ENCODE measurements around the gene SREBF2.
"Not testable (repeated sequence)": the region's sequence is repeated elsewhere in the genome, so short reads cannot be mapped to it uniquely, and the experiment has no call there.

The SREBF2 gene

GRCh38 chr22:41821471-41822316, 11.2 kb upstream of the SREBF2 start:
- DNase-seq = peak; percentile 68

- peak; percentile 79 for DNase-seq
These were observed 10.4 kb upstream of the SREBF2 start for GRCh38 chr22:41822317-41823057.

- DNase-seq = no peak
These were observed 9.1 kb upstream of the SREBF2 start for GRCh38 chr22:41823797-41824196.

- no peak for DNase-seq
These were observed 7.5 kb upstream of the SREBF2 start for GRCh38 chr22:41825376-41825775.

- no peak for DNase-seq
These were observed 6.9 kb upstream of the SREBF2 start for GRCh38 chr22:41826021-41826420.

GRCh38 chr22:41826430-41827383, 6.2 kb upstream of the SREBF2 start:
- DNase-seq = no peak

GRCh38 chr22:41827671-41828070, 5.2 kb upstream of the SREBF2 start:
- no peak for DNase-seq

GRCh38 chr22:41828516-41828915, 4.4 kb upstream of the SREBF2 start:
- peak; percentile 90 for DNase-seq

- peak; percentile 45 for DNase-seq
These were observed 2.7 kb upstream of the SREBF2 start for GRCh38 chr22:41830174-41830573.

- DNase-seq = peak; percentile 48
These were observed 1.5 kb upstream of the SREBF2 start for GRCh38 chr22:41831383-41831782.

- peak; percentile 36 for DNase-seq
These were observed 915 bp upstream of the SREBF2 start for GRCh38 chr22:41831828-41832552.

- peak; percentile 85 for DNase-seq
These were observed 582 bp downstream of the SREBF2 start for GRCh38 chr22:41833369-41834004.

GRCh38 chr22:41834005-41834944, 1.4 kb downstream of the SREBF2 start:
- DNase-seq = peak; percentile 46

GRCh38 chr22:41835462-41835861, 2.6 kb downstream of the SREBF2 start:
- not testable (repeated sequence) for DNase-seq

GRCh38 chr22:41836551-41836950, 3.6 kb downstream of the SREBF2 start:
- DNase-seq = no peak

- no peak for DNase-seq
These were observed 6.1 kb downstream of the SREBF2 start for GRCh38 chr22:41838842-41839618.

- DNase-seq = no peak
These were observed 7.3 kb downstream of the SREBF2 start for GRCh38 chr22:41840216-41840615.

GRCh38 chr22:41841085-41841712, 8.3 kb downstream of the SREBF2 start:
- peak; percentile 45 for DNase-seq
